Right lobe of liver (tissue), 6 donors: ENCODE data around the gene SHISA6. TPM values are rescaled to one million over a fixed set of nuclear protein-coding genes. Genes with fewer than 3 reads are reported as not detected.

Experiments used
- ATAC-seq, 4 donors: fragments of 200-7000 bp; cut with Tn5 transposase; one replicate each; pipeline ENCODE4 v1.9.1; 2020; ENCODE audit warnings: mild to moderate bottlenecking in 4 of 4, moderate library complexity in 4 of 4
- DNase-seq, 3 donors: peaks; one replicate each; pipeline ENCODE4 v3.0.0-alpha.2; 2020
- H3K27ac ChIP-seq, 3 donors: fragments of 200-600 bp; one replicate each; pipeline ENCODE4 v1.8.0; 2022
- H3K27me3 ChIP-seq, 2 donors: fragments of 200-600 bp; one replicate each; pipeline ENCODE4 v1.8.0; 2022
- H3K36me3 ChIP-seq, 4 donors: fragments of 200-600 bp; sonication (generic) in 1 of 4; one replicate each; pipeline versions ENCODE4 v1.5.1 to v1.8.0; 2017 to 2022; ENCODE audit warnings: control low read depth in 1 of 4
- H3K4me1 ChIP-seq, 4 donors: fragments of 200-600 bp; sonication (generic) in 1 of 4; one replicate each; pipeline versions ENCODE4 v1.5.1 to v1.8.0; 2017 to 2022; ENCODE audit warnings: control low read depth in 1 of 4
- H3K4me3 ChIP-seq, 3 donors: fragments of 200-600 bp; one replicate each; pipeline ENCODE4 v1.8.0; 2022
- H3K9me3 ChIP-seq, 4 donors: fragments of 200-600 bp; sonication (generic) in 1 of 4; one replicate each; pipeline versions ENCODE4 v1.5.1 to v1.8.0; 2017 to 2022; ENCODE audit warnings: control low read depth in 1 of 4
- CTCF ChIP-seq, 4 donors: fragments of 200-600 bp in 3 of 4; fragments of 450-650 bp in 1 of 4; IDR thresholded peaks; one replicate each; pipeline versions ENCODE4 v1.5.1 to v1.8.0; 2016 to 2022; ENCODE audit warnings: antibody characterized with exemption in 4 of 4, mild to moderate bottlenecking in 2 of 4
- POLR2A ChIP-seq: fragments of 450-650 bp; IDR thresholded peaks from one replicate; pipeline ENCODE4 v1.6.1; 2017; ENCODE audit warnings: antibody characterized with exemption, mild to moderate bottlenecking
- WGBS: methylation state at CpG from one replicate; pipeline ENCODE4 v1.1.6; 2018; ENCODE audit warnings: low coverage, low lambda C conversion rate; ENCODE audit not compliant: insufficient coverage; ENCODE audit errors: missing lambda C conversion rate; 5-methylcytosine and 5-hydroxymethylcytosine counted together
- intact Hi-C, 2 donors: fragments of 100-400 bp; cut with DNase I; formaldehyde crosslinking; loops; one replicate each; pipeline versions ENCODE4 v1.11.2 to v1.14.1; 2022
- total RNA-seq, 6 experiments: library from RNA; depleted of rRNA in 2 of 6; stranded (reverse); fragments of >200 nt in 2 of 6; fragmentation: NEBNext Ultra II Directional in 3 of 6; extraction: Animal tissue kit (Norgen Biotek cat#: 25700) in 3 of 6; gene quantifications; one replicate each; pipeline versions ENCODE4 v1.1.0 to v1.2.4, GENCODE V29; 2016 to 2023
- donor health status: DM: no; HTN: yes; CAD: no.
- donor health status: DM: no; HTN: no; CAD: no.
- donor health status: DM: no; HTN: no; CAD: no.
- donor health status: DM: no; HTN: yes; CAD: no.
- donor health status: DM: no; HTN: yes; CAD: no.

SHISA6 gene
- total RNA-seq, 6 experiments from 2014 or later = not detected

- ATAC-seq (no peak), DNase-seq (no peak)
- Histone ChIP-seq H3K4me1 (no peaks in the 10 kb centered on the region), H3K27ac (no peak overlapping the region), H3K36me3 (no peaks in the 10 kb centered on the region), H3K4me3 (no peak overlapping the region), H3K27me3 (no peaks in the 10 kb centered on the region), H3K9me3 (no peaks in the 10 kb centered on the region)
- intact Hi-C loops = no loop called here
- TF ChIP-seq CTCF (IDR thresholded peaks at IDR 0.05) (no peak), POLR2A (no peak)
- WGBS = 58% methylated on average over 5 of the region's 5 CpGs
Measured at GRCh38 chr17:11554542-11554941, 313.5 kb downstream of the SHISA6 start.

- DNase-seq (no peak), ATAC-seq (no peak)
- no peak overlapping the region for H3K27ac ChIP-seq
- H3K27me3 ChIP-seq = no peaks in the 10 kb centered on the region
- intact Hi-C loops = no loop called here
- H3K4me1 ChIP-seq = no peaks in the 10 kb centered on the region
- H3K36me3 ChIP-seq = no peaks in the 10 kb centered on the region
- H3K9me3 ChIP-seq = no peaks in the 10 kb centered on the region
- WGBS = 82% methylated on average over 3 of the region's 6 CpGs
- H3K4me3 ChIP-seq = no peak overlapping the region
- TF ChIP-seq CTCF (IDR thresholded peaks at IDR 0.05) (no peak), POLR2A (no peak)
Measured at GRCh38 chr17:11555530-11555929, 314.5 kb downstream of the SHISA6 start.

DNA sequence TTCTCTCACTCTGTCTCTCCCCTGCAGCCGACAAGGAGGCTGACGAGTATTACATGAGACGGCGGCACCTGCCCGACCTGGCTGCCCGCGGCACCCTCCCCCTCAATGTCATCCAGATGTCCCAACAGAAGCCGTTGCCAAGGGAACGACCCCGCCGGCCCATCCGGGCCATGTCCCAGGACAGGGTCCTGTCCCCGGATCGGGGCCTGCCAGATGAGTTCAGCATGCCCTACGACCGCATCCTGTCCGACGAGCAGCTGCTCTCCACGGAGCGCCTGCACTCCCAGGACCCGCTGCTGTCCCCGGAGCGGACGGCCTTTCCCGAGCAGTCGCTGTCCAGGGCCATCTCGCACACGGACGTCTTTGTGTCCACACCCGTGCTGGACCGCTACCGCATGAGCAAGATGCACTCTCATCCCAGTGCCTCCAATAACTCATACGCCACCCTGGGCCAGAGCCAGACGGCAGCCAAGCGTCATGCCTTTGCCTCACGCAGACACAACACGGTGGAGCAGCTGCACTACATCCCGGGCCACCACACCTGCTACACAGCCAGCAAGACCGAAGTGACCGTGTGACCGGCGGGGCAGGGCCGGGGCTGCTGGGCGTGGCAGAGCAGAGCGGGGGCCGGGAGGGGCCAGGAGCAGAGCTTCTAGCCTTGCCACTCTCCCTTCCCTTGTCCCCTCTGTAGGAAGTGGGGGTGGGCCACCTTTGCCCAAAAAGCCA is 316.9 kb downstream of the SHISA6 start:
- H3K4me3 ChIP-seq = no peak overlapping the region
- 72% methylated on average over 2 of the region's 46 CpGs for WGBS
- intact Hi-C loops = no loop called here
- H3K27ac ChIP-seq = no peak overlapping the region
- no peaks in the 10 kb centered on the region for H3K4me1 ChIP-seq
- ATAC-seq = no peak
- H3K36me3 ChIP-seq = no peaks in the 10 kb centered on the region
- H3K27me3 ChIP-seq = no peaks in the 10 kb centered on the region
- no peaks in the 10 kb centered on the region for H3K9me3 ChIP-seq
- DNase-seq = no peak
- TF ChIP-seq CTCF (IDR thresholded peaks at IDR 0.05) (no peak), POLR2A (no peak)

DNA sequence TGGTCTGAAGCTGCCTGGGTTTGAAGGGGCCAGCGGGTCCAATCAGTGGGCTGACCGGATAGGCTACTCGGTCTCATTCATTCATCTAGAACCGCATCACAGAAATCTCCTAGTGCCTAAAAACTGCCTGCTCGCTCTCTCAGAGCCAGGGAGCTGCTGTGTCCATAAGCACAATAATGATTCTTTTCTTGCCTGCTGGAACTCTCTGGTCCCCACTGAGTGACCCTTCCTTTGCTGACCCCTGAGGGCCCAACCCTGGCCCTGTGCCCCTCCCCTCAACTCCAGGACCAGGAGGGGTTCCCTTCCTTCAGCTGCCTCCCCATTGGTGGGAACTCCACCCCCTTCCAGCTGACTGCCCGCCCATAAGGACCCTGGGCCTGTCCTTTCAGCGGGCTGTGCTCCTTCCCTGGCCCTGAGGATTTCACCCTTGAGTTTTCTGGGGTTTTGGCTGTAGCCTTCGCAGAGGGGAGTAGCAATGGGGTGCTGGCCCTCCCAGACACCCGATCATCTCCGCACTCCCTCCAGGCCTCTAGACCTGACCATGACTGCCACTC is 317.7 kb downstream of the SHISA6 start:
- H3K27me3 ChIP-seq = no peaks in the 10 kb centered on the region
- no peak for ATAC-seq
- no peaks in the 10 kb centered on the region for H3K4me1 ChIP-seq
- no peaks in the 10 kb centered on the region for H3K9me3 ChIP-seq
- DNase-seq = no peak
- no peak overlapping the region for H3K27ac ChIP-seq
- H3K36me3 ChIP-seq = no peaks in the 10 kb centered on the region
- intact Hi-C loops = no loop called here
- TF ChIP-seq POLR2A = no peak
- TF ChIP-seq CTCF (IDR thresholded peaks at IDR 0.05) = no peak
- H3K4me3 ChIP-seq = no peak overlapping the region
- 80% methylated on average over 3 of the region's 10 CpGs for WGBS
